Adrenal gland (tissue), 5 donors: ENCODE results near the gene KLF16.
A peak's percentile ranks its signal among the peaks of the same experiment; 100 is the strongest.

Experiments used
- POLR2A ChIP-seq, 2 donors: fragments of 450-650 bp; IDR thresholded peaks; one replicate each; pipeline ENCODE4 v1.6.1; 2017; ENCODE audit warnings: antibody characterized with exemption in 2 of 2, mild to moderate bottlenecking in 2 of 2, moderate library complexity in 1 of 2
- TF ChIP-seq, protein P1 (sequence below), 6 experiments: fragments of 450-650 bp in 4 of 6; fragments of 200-600 bp in 2 of 6; sonication (generic) in 1 of 6; IDR thresholded peaks; 1 replicate in 5 of 6; 2 replicates in 1 of 6; pipeline versions ENCODE4 v1.5.1 to v1.8.0; 2016 to 2021; ENCODE audit warnings: antibody characterized with exemption in 6 of 6, mild to moderate bottlenecking in 2 of 6, moderate library complexity in 1 of 6
- donor health status: DM: no; HTN: no; CAD: no.

DNA sequence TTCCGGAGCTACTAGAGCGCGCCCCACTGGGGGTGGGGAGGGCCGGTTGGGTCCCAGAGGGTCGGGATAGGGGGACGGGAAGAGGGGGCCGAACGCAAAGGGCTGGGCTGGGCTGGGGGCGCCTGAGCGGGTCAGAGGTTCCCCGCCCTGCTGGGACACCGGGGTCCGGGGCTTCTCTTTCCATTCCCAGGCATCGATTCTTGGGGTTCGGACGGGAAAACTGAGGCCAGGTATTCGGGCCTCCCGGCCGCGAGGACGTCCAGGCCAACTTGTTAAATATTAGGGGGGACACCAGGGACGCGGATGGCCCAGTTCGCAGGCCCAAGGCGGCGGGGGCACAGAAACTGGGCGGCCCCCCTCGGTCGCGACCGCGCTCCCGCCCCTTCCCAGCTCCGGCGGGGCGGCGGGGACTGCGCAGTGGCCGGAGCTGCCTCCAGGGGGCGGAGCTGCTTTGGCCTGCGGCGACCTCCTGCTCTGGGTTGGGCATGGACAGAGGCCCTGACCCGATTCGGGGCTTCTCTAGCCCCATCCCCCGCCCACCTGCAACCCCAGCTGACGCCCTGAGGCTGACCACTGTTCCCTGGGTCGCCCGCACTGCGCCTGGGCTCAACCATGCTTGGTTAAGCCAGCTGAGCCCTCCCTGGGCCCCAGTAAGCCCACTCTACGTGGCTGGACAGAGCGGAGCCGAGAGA lies 1.2 kb upstream of the KLF16 start:
- TF ChIP-seq, protein P1, sequence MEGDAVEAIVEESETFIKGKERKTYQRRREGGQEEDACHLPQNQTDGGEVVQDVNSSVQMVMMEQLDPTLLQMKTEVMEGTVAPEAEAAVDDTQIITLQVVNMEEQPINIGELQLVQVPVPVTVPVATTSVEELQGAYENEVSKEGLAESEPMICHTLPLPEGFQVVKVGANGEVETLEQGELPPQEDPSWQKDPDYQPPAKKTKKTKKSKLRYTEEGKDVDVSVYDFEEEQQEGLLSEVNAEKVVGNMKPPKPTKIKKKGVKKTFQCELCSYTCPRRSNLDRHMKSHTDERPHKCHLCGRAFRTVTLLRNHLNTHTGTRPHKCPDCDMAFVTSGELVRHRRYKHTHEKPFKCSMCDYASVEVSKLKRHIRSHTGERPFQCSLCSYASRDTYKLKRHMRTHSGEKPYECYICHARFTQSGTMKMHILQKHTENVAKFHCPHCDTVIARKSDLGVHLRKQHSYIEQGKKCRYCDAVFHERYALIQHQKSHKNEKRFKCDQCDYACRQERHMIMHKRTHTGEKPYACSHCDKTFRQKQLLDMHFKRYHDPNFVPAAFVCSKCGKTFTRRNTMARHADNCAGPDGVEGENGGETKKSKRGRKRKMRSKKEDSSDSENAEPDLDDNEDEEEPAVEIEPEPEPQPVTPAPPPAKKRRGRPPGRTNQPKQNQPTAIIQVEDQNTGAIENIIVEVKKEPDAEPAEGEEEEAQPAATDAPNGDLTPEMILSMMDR (IDR thresholded peaks at IDR 0.05) = peak; percentile 65 to 86 (median 72)
- TF ChIP-seq POLR2A (IDR thresholded peaks at IDR 0.05) = peak in 1 of 2 donors; percentile 22
